K562 (cell line): ENCODE results near the gene SLC16A10. TPM values are rescaled to one million over a fixed set of nuclear protein-coding genes. Genes with fewer than 3 reads are reported as not detected.

Experiments used
- ATAC-seq: fragments of 200-7000 bp; cut with Tn5 transposase; 3 replicates; pipeline ENCODE4 v1.9.1; 2020; ENCODE audit warnings: moderate library complexity
- BruUV-seq: library from RNA; stranded (reverse); fragments of 400-500 nt; replicated peaks from 2 replicates; lab custom pipeline; 2021; lab: Mats Ljungman, UMichigan
- CTCF ChIA-PET: fragments of 300-600 bp; formaldehyde crosslinking; extraction: SDS; loops from one replicate; lab custom pipeline; 2021; ENCODE audit warnings: low intra/inter-chr PET ratio; lab: Yijun Ruan, JAX
- POLR2A ChIA-PET: fragments of 300-600, 350-650 bp; sonication (Branson Sonifier 250); formaldehyde crosslinking; extraction: SDS; loops from one replicate; lab custom pipeline; 2021; ENCODE audit warnings: antibody characterized with exemption, inconsistent platforms; lab: Yijun Ruan, JAX
- DNase-seq, 4 experiments: peaks; one replicate each; pipeline versions ENCODE4 v3.0.0 to v3.0.0-alpha.2; 2011 to 2018; ENCODE audit warnings: low spot score in 3 of 4, mixed read lengths in 3 of 4; ENCODE audit errors: extremely low read depth in 1 of 4
- FAIRE-seq: peaks from 2 replicates; lab custom pipeline; 2011; peaks lifted over from hg19 to GRCh38; lab: Jason Lieb, UNC
- H2AFZ ChIP-seq: 2 replicates; pipeline ENCODE4 v1.6.0; 2011; ENCODE audit warnings: low read depth, low read length, control low read depth, inconsistent platforms
- H3K27ac ChIP-seq: fragments of 200-600 bp; 3 replicates; pipeline ENCODE4 v1.8.0; 2011; ENCODE audit warnings: low read depth, mild to moderate bottlenecking, control low read depth, inconsistent platforms, low read length, moderate library complexity, mixed read lengths; ENCODE audit errors: extremely low read depth
- H3K27me3 ChIP-seq, 2 experiments: fragments of 300-600 bp in 1 of 2; 2 replicates in 1 of 2; 3 replicates in 1 of 2; pipeline versions ENCODE4 v1.6.0 to v1.8.0; 2011; ENCODE audit warnings: inconsistent platforms in 2 of 2, low read length in 2 of 2, mild to moderate bottlenecking in 1 of 2, mixed read lengths in 1 of 2, moderate library complexity in 1 of 2; ENCODE audit not compliant: control insufficient read depth in 2 of 2, insufficient read depth in 2 of 2
- H3K36me3 ChIP-seq: fragments of 300-600 bp; 3 replicates; pipeline ENCODE4 v1.8.0; 2011; ENCODE audit warnings: mild to moderate bottlenecking, low read length, inconsistent platforms; ENCODE audit not compliant: control insufficient read depth, insufficient read depth
- H3K4me1 ChIP-seq, 2 experiments: fragments of 200-600 bp in 1 of 2; replicated peaks in 1 of 2; 2 replicates in 1 of 2; 3 replicates in 1 of 2; pipeline versions ENCODE4 v1.5.1 to v1.8.0; 2011; ENCODE audit warnings: inconsistent platforms in 2 of 2, low read length in 2 of 2, mild to moderate bottlenecking in 1 of 2, mixed read lengths in 1 of 2, moderate library complexity in 1 of 2; ENCODE audit not compliant: control insufficient read depth in 2 of 2, insufficient read depth in 2 of 2
- H3K4me2 ChIP-seq: 2 replicates; pipeline ENCODE4 v1.6.1; 2011; ENCODE audit warnings: low read length, control low read depth, inconsistent platforms, mixed read lengths; ENCODE audit not compliant: insufficient read depth
- H3K4me3 ChIP-seq: fragments of 200-600 bp; sonication (generic), shearing (Covaris generic); 2 replicates; pipeline ENCODE4 v1.5.1; 2016; ENCODE audit warnings: control low read depth, inconsistent platforms
- H3K79me2 ChIP-seq: fragments of 200-600 bp; 3 replicates; pipeline ENCODE4 v1.8.0; 2011; ENCODE audit warnings: low read length, inconsistent platforms; ENCODE audit not compliant: control insufficient read depth, insufficient read depth
- H3K9ac ChIP-seq, 2 experiments: 2 replicates each; pipeline versions ENCODE4 v1.6.0 to v1.6.1; 2011; ENCODE audit warnings: low read depth in 2 of 2, low read length in 2 of 2, control low read depth in 1 of 2, inconsistent platforms in 1 of 2, mild to moderate bottlenecking in 1 of 2, mixed read lengths in 1 of 2; ENCODE audit not compliant: insufficient read depth in 1 of 2
- H3K9me1 ChIP-seq: one replicate; pipeline ENCODE4 v1.6.0; 2011; ENCODE audit warnings: inconsistent platforms, mild to moderate bottlenecking, low read length, moderate library complexity; ENCODE audit not compliant: control insufficient read depth, insufficient read depth
- H3K9me3 ChIP-seq: replicated peaks from 2 replicates; pipeline ENCODE4 v1.5.1; 2011; ENCODE audit warnings: low read depth, low read length, inconsistent platforms; ENCODE audit not compliant: control insufficient read depth, insufficient read depth
- H4K20me1 ChIP-seq: replicated peaks from 2 replicates; pipeline ENCODE4 v1.6.1; 2011; ENCODE audit warnings: low read length, inconsistent platforms, mixed read lengths; ENCODE audit not compliant: control insufficient read depth, insufficient read depth
- CC2D1A ChIP-seq: fragments of 450-650 bp; IDR thresholded peaks from 2 replicates; pipeline ENCODE4 v1.6.1; 2017; ENCODE audit warnings: mild to moderate bottlenecking
- DIDO1 ChIP-seq: fragments of 450-650 bp; IDR thresholded peaks from 2 replicates; pipeline ENCODE4 v1.6.1; 2016; ENCODE audit warnings: low read depth, missing biosample characterization, missing genetic modification characterization
- NFIC ChIP-seq: fragments of 450-650 bp; IDR thresholded peaks from 2 replicates; pipeline ENCODE4 v1.6.1; 2017; ENCODE audit warnings: mild to moderate bottlenecking, inconsistent platforms
- POU5F1 ChIP-seq: fragments of 150-350 bp; IDR thresholded peaks from 2 replicates; pipeline ENCODE4 v1.6.1; 2014; ENCODE audit warnings: borderline replicate concordance, low read length, low read depth, mild to moderate bottlenecking; ENCODE audit not compliant: partially characterized antibody
- SOX6 ChIP-seq: fragments of 450-650 bp; IDR thresholded peaks from 2 replicates; pipeline ENCODE4 v1.6.1; 2014; ENCODE audit warnings: mild to moderate bottlenecking
- WGBS: fragments of 100-300 bp; shearing (Covaris generic); methylation state at CpG from one replicate; pipeline ENCODE4 v1.1.6; 2016; ENCODE audit warnings: low coverage, mixed read lengths; ENCODE audit not compliant: insufficient coverage; ENCODE audit errors: missing lambda C conversion rate; 5-methylcytosine and 5-hydroxymethylcytosine counted together
- in situ Hi-C: fragments of 300-500 bp; cut with MboI; formaldehyde crosslinking; loops from 4 replicates; pipeline ENCODE4 v1.15.0; 2018; ENCODE audit warnings: inconsistent platforms, mixed read lengths
- intact Hi-C: fragments of 100-400 bp; cut with micrococcal nuclease; formaldehyde crosslinking; loops from 2 replicates; pipeline ENCODE4 v1.14.2; 2022
- polyA plus RNA-seq, 8 experiments: library from polyadenylated mRNA; depleted of rRNA in 4 of 8; stranded (reverse) in 5 of 8; unstranded in 3 of 8; fragments of >200 nt; fragmentation: Nextera tagmentation in 2 of 8; fragmentation: Illumina TruSeq in 1 of 8; extraction: Ambion mirVana in 2 of 8; extraction: Trizol in 1 of 8; gene quantifications; 2 replicates each; pipeline versions ENCODE4 v1.2.1 to v1.2.3, GENCODE V29; 2011 to 2014; ENCODE audit warnings: inconsistent platforms in 1 of 8, missing spikeins in 1 of 8
- total RNA-seq, 7 experiments: library from RNA; depleted of rRNA in 6 of 7; stranded (reverse); fragments of >200 nt in 6 of 7; fragmentation: Illumina TruSeq in 2 of 7; extraction: Trizol in 2 of 7; gene quantifications; 2 replicates each; pipeline versions ENCODE4 v1.2.1 to v1.2.3, GENCODE V29; 2011 to 2021; ENCODE audit warnings: low replicate concordance in 1 of 7
- TF ChIP-seq, protein P1 (sequence below): sonication (generic); formaldehyde crosslinking; IDR thresholded peaks from 2 replicates; pipeline ENCODE4 v1.8.0; 2023; ENCODE audit warnings: missing genetic modification reagents, mild to moderate bottlenecking, borderline replicate concordance
- TF ChIP-seq, protein P2 (sequence below): fragments of 450-650 bp; IDR thresholded peaks from 2 replicates; pipeline ENCODE4 v1.6.1; 2016; ENCODE audit warnings: low read depth, mild to moderate bottlenecking, moderate library complexity

The SLC16A10 gene
- total and polyA plus RNA-seq, 9 of the 15 experiments (the other 6 are each of a cell fraction or from before 2014, with no cell fraction given), result 0.02 to 0.54 (median 0.24) TPM; not detected in 4

DNA sequence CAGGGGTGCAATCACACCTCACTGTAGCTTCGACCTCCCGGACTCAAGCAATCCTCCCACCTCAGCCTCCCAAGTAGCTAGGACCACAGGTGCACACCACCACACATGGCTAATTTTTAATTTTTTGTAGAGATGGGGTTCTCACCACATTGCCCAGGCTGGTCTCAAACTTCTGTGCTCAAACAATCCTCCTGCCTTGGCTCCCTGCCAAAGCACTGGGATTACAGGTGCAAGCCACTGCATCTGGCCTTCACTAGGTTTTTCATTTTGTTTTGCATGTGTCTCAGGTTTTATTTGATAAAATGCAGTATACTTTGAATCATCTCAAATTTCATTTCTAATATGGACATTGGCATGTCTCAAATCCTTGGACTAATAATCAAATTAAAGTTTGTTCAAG lies 98.7 kb downstream of the SLC16A10 start:
- no peak for ATAC-seq
- Histone ChIP-seq H3K4me3 (no peak overlapping the region), H3K79me2 (no peaks in the 10 kb centered on the region), H3K4me1 (no peaks in the 10 kb centered on the region), H2AFZ (no peak overlapping the region), H3K4me2 (no peak overlapping the region), H3K27me3 (peaks cover 7 to 11% of the 10 kb centered on the region in 2 experiments; a peak in 3 of 5 replicates), H3K9ac (no peak overlapping the region), H3K9me1 (no peaks in the 10 kb centered on the region), H3K27ac (no peak overlapping the region), H4K20me1 (no peaks in the 10 kb centered on the region), H3K9me3 (no peaks in the 10 kb centered on the region), H3K36me3 (no peaks in the 10 kb centered on the region)
- intact Hi-C loops, result no loop called here
- TF ChIP-seq DIDO1 (tag), result no peak
- TF ChIP-seq POU5F1, result no peak
- peak; percentile 71 for TF ChIP-seq NFIC
- no peak for TF ChIP-seq CC2D1A
- no peak for TF ChIP-seq SOX6
- TF ChIP-seq, protein P1, sequence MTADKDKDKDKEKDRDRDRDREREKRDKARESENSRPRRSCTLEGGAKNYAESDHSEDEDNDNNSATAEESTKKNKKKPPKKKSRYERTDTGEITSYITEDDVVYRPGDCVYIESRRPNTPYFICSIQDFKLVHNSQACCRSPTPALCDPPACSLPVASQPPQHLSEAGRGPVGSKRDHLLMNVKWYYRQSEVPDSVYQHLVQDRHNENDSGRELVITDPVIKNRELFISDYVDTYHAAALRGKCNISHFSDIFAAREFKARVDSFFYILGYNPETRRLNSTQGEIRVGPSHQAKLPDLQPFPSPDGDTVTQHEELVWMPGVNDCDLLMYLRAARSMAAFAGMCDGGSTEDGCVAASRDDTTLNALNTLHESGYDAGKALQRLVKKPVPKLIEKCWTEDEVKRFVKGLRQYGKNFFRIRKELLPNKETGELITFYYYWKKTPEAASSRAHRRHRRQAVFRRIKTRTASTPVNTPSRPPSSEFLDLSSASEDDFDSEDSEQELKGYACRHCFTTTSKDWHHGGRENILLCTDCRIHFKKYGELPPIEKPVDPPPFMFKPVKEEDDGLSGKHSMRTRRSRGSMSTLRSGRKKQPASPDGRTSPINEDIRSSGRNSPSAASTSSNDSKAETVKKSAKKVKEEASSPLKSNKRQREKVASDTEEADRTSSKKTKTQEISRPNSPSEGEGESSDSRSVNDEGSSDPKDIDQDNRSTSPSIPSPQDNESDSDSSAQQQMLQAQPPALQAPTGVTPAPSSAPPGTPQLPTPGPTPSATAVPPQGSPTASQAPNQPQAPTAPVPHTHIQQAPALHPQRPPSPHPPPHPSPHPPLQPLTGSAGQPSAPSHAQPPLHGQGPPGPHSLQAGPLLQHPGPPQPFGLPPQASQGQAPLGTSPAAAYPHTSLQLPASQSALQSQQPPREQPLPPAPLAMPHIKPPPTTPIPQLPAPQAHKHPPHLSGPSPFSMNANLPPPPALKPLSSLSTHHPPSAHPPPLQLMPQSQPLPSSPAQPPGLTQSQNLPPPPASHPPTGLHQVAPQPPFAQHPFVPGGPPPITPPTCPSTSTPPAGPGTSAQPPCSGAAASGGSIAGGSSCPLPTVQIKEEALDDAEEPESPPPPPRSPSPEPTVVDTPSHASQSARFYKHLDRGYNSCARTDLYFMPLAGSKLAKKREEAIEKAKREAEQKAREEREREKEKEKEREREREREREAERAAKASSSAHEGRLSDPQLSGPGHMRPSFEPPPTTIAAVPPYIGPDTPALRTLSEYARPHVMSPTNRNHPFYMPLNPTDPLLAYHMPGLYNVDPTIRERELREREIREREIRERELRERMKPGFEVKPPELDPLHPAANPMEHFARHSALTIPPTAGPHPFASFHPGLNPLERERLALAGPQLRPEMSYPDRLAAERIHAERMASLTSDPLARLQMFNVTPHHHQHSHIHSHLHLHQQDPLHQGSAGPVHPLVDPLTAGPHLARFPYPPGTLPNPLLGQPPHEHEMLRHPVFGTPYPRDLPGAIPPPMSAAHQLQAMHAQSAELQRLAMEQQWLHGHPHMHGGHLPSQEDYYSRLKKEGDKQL (CRISPR knock-in tag), result no peak
- TF ChIP-seq, protein P2, sequence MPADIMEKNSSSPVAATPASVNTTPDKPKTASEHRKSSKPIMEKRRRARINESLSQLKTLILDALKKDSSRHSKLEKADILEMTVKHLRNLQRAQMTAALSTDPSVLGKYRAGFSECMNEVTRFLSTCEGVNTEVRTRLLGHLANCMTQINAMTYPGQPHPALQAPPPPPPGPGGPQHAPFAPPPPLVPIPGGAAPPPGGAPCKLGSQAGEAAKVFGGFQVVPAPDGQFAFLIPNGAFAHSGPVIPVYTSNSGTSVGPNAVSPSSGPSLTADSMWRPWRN, result no peak
- DNase-seq, result no peak
- in situ Hi-C loops, result no loop called here
- CTCF ChIA-PET, result no interaction called here
- 0% methylated on average over 2 of the region's 2 CpGs for WGBS
- FAIRE-seq, result no peak
- POLR2A ChIA-PET, result interaction anchor here (0.8 to 1.0 kb wide), 2 partner anchors 33 to 62 kb away, joined by 3 read pairs; no protein-coding TSS in a partner anchor
- no TSS peak for BruUV-seq
